Ishikawa (cell line): ENCODE data around the gene YDJC.

Source experiments
- CEBPB ChIP-seq: IDR thresholded peaks from 2 replicates; pipeline ENCODE4 v1.6.1; 2012
- CREB1 ChIP-seq: IDR thresholded peaks from 2 replicates; pipeline ENCODE4 v1.6.1; 2012; ENCODE audit warnings: low read depth
- EGR1 ChIP-seq: IDR thresholded peaks from 2 replicates; pipeline ENCODE4 v1.6.1; 2012
- EP300 ChIP-seq: IDR thresholded peaks from 2 replicates; pipeline ENCODE4 v1.6.1; 2012; ENCODE audit warnings: borderline replicate concordance
- FOXM1 ChIP-seq: IDR thresholded peaks from 2 replicates; pipeline ENCODE4 v1.6.1; 2012; ENCODE audit warnings: low read depth, borderline replicate concordance
- NFIC ChIP-seq: IDR thresholded peaks from 2 replicates; pipeline ENCODE4 v1.6.1; 2012
- RAD21 ChIP-seq: IDR thresholded peaks from 2 replicates; pipeline ENCODE4 v1.6.1; 2012; ENCODE audit warnings: low read depth
- REST ChIP-seq: IDR thresholded peaks from 2 replicates; pipeline ENCODE4 v1.6.1; 2012; ENCODE audit warnings: low read depth, mild to moderate bottlenecking
- TAF1 ChIP-seq: IDR thresholded peaks from 2 replicates; pipeline ENCODE4 v1.6.1; 2012; ENCODE audit warnings: low read depth, mild to moderate bottlenecking
- TCF12 ChIP-seq: IDR thresholded peaks from 2 replicates; pipeline ENCODE4 v1.6.1; 2012; ENCODE audit warnings: low read depth
- TEAD4 ChIP-seq: IDR thresholded peaks from 2 replicates; pipeline ENCODE4 v1.6.1; 2012
- YY1 ChIP-seq: IDR thresholded peaks from 2 replicates; pipeline ENCODE4 v1.6.1; 2012; ENCODE audit warnings: low read depth
- TF ChIP-seq, protein P1 (sequence below): IDR thresholded peaks from 2 replicates; pipeline ENCODE4 v1.6.1; 2012

DNA sequence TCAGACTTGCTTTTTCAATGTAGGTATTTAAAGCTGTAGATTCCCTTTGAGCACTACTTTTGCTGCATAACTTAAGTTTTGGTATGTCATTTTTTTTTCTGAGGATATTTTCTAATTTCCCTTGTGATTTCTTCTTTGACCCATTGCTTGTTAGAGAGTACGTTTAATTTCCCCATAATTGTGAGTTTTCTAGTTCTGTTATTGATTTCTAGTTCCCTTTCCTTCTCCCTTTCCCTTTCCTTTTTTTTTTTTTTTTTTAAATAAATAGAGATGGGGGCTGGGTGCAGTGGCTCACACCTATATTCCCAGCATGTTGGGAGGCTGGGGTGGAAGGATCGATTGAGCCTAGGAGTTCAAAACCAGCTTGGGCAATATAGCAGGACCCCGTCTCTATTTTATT lies 31.5 kb downstream of the YDJC start:
- TF ChIP-seq TCF12 = no peak
- TF ChIP-seq, protein P1, sequence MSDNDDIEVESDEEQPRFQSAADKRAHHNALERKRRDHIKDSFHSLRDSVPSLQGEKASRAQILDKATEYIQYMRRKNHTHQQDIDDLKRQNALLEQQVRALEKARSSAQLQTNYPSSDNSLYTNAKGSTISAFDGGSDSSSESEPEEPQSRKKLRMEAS = no peak
- no peak for TF ChIP-seq EP300
- TF ChIP-seq EGR1 = no peak
- no peak for TF ChIP-seq CREB1
- no peak for TF ChIP-seq FOXM1
- no peak for TF ChIP-seq YY1
- TF ChIP-seq TAF1 = no peak
- TF ChIP-seq REST = no peak
- no peak for TF ChIP-seq RAD21
- TF ChIP-seq TEAD4 = no peak
- no peak for TF ChIP-seq NFIC
- no peak for TF ChIP-seq CEBPB
